IPS-18a (cell line): ENCODE results near the gene USH1C.
A peak's percentile ranks its signal among the peaks of the same experiment; 100 is the strongest.

Experiments used
- H3K27ac ChIP-seq: one replicate; pipeline ENCODE4 v1.5.1; 2013; ENCODE audit warnings: low read length
- H3K27me3 ChIP-seq: one replicate; pipeline ENCODE4 v1.6.1; 2013; ENCODE audit warnings: mild to moderate bottlenecking, low read length; ENCODE audit not compliant: control insufficient read depth, insufficient read depth
- H3K36me3 ChIP-seq: one replicate; pipeline ENCODE4 v1.6.1; 2013; ENCODE audit warnings: low read depth, low read length; ENCODE audit not compliant: control insufficient read depth
- H3K4me1 ChIP-seq: one replicate; pipeline ENCODE4 v1.6.1; 2013; ENCODE audit warnings: low read depth, low read length; ENCODE audit not compliant: control insufficient read depth
- H3K4me3 ChIP-seq: one replicate; pipeline ENCODE4 v1.5.1; 2013; ENCODE audit warnings: low read length
- H3K9ac ChIP-seq: one replicate; pipeline ENCODE4 v1.6.1; 2013; ENCODE audit warnings: mild to moderate bottlenecking, low read length, moderate library complexity
- H3K9me3 ChIP-seq: one replicate; pipeline ENCODE4 v1.6.1; 2013; ENCODE audit warnings: low read depth, low read length; ENCODE audit not compliant: control insufficient read depth

The USH1C gene

DNA sequence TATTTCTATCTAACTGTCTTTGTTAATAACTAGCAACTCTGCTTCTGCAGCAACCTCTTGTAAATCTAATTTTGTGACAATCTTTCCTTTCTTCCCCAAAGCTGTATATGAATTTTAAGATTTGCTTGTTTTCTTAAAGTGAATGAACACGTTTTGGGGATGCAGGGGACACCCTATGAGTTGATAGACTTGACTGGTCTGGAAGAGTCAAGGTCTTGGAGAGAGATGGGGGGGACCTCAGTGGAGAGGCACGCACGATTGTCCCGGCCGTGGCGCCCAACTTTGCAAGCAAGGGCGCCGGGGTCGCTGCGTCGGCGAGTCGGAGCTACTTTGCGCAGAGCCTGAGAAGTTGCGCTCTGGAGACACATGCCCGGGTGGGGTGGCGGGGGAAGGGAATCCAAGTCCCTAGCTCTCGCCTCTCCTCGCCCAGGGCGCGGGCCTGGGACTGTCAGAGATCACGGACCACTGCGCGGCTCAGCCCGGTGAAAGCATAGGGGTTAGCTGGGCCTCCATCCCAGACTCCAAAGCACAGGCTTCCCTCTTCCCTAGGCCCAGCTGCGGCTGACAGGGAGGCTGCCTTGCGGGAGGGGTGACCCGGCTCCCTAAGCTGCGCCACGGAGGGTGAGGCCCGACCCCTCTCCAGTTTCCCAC lies 68.4 kb downstream of the USH1C start:
- Histone ChIP-seq H3K9ac (no peak overlapping the region), H3K9me3 (no peaks in the 10 kb centered on the region), H3K36me3 (no peaks in the 10 kb centered on the region), H3K4me3 (peak overlapping the region; percentile 77), H3K27me3 (peaks cover 58% of the 10 kb centered on the region), H3K27ac (no peak overlapping the region), H3K4me1 (peaks cover 10% of the 10 kb centered on the region)

DNA sequence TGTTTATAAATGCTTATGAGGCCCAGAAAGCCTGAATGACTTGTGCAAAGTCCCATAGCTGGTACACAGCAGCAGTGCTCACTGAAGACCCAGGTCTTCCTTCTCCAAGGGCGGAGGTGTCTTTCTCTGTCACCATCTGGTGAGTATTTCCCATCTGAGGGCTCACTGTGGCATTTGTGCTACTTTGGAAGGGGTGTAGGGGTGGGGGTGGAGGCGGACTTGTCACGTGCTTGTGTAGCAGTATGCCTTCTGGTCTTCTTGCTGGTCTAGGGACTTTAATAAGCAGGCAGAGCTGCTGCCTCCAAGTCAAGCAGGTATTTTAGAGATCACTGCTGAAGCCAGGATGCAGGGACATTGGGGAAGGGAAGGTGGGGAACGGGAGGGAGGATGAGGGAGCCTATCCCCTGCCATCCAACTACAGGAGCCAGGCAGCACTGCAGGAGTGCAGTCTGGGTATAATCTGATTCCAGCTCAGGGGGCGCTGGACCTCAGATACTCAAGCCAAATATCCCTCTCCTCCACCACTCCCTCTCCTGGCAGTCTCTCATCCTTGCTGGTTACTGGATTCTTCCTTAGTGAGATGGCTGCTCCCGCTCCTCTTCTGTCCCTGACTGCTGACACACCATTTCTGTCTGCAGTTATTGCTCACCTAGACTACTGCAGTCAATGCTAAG lies 71.0 kb downstream of the USH1C start:
- no peaks in the 10 kb centered on the region for H3K4me1 ChIP-seq
- H3K36me3 ChIP-seq = no peaks in the 10 kb centered on the region
- peaks cover 46% of the 10 kb centered on the region for H3K27me3 ChIP-seq
- no peak overlapping the region for H3K9ac ChIP-seq
- H3K4me3 ChIP-seq = no peak overlapping the region
- no peaks in the 10 kb centered on the region for H3K9me3 ChIP-seq
- H3K27ac ChIP-seq = no peak overlapping the region

- Histone ChIP-seq H3K27ac (no peak overlapping the region), H3K9ac (no peak overlapping the region), H3K36me3 (no peaks in the 10 kb centered on the region), H3K9me3 (no peaks in the 10 kb centered on the region), H3K27me3 (peaks cover 38% of the 10 kb centered on the region), H3K4me3 (no peak overlapping the region), H3K4me1 (no peaks in the 10 kb centered on the region)
Observed at GRCh38 chr11:17472467-17472866, 71.7 kb downstream of the USH1C start.

DNA sequence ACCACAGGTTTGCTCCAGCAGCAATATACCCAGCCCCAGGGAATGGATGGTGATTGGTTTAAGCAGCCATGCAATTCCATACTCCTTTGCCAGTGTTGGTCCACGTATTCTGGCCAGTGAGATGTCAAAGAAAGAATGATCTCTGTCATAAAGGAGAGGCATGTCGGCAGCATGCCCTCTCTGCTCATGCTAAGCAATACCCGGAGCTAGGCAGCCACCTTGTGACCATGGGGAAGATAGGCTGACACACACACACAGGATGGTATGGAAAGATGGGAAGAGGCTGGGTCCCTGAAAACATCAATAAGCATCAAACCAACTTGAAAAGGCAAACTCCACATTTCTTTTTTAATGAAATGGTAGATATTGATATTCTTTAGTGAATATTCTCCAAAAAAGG lies 72.7 kb downstream of the USH1C start:
- Histone ChIP-seq H3K27ac (no peak overlapping the region), H3K4me3 (no peak overlapping the region), H3K4me1 (no peaks in the 10 kb centered on the region), H3K36me3 (no peaks in the 10 kb centered on the region), H3K9me3 (no peaks in the 10 kb centered on the region), H3K27me3 (peaks cover 31% of the 10 kb centered on the region), H3K9ac (no peak overlapping the region)

DNA sequence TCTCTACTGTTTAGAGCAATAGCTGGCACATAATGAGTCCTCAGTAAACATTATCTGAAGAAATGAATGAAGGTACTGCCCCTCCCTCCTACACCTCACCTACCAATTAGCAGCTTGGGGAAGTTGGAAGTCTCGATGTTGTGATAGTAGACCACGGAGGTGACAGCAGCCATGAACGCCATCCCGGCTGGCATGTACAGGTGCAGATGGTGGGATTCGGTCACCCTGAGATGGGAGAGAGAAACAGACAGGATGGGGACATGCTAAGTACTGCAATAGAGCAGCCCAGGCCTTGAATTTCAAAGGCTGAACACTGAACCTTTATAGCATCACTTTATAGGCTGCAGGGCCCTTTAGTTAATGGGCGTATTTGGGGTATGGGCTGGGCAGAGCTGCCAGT lies 74.2 kb downstream of the USH1C start:
- H3K27me3 ChIP-seq = peaks cover 16% of the 10 kb centered on the region

DNA sequence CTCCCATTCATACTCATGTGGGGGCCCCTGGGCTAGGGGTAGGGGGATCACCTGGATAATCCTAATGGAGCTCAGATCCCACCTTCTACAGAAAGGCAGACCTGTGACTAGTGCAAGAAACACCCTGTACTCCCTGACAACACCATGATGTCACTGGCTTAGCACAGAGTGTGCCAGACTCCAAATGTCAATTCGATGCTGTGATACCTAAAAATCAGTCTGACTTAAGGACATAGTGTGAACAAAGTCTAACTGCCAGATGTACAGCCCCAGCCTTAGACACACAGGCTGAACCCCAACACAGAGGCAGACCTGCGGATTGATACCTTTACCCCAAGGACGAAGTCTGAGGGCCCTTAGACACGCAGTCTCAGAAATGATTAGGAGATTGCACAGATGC lies 76.1 kb downstream of the USH1C start:
- Histone ChIP-seq H3K36me3 (no peaks in the 10 kb centered on the region), H3K4me1 (no peaks in the 10 kb centered on the region), H3K27me3 (no peaks in the 10 kb centered on the region), H3K9me3 (no peaks in the 10 kb centered on the region), H3K9ac (no peak overlapping the region), H3K27ac (no peak overlapping the region), H3K4me3 (no peak overlapping the region)

More for the DNA sequence above, 74.2 kb downstream of the USH1C start:
- Histone ChIP-seq H3K36me3 (no peaks in the 10 kb centered on the region), H3K9ac (no peak overlapping the region), H3K9me3 (no peaks in the 10 kb centered on the region), H3K27ac (no peak overlapping the region), H3K4me3 (no peak overlapping the region), H3K4me1 (no peaks in the 10 kb centered on the region)

- Histone ChIP-seq H3K27me3 (no peaks in the 10 kb centered on the region), H3K36me3 (no peaks in the 10 kb centered on the region), H3K4me1 (no peaks in the 10 kb centered on the region), H3K9ac (no peak overlapping the region), H3K4me3 (no peak overlapping the region), H3K27ac (no peak overlapping the region), H3K9me3 (no peaks in the 10 kb centered on the region)
Observed at GRCh38 chr11:17463546-17464174, 80.6 kb downstream of the USH1C start.

- Histone ChIP-seq H3K4me3 (no peak overlapping the region), H3K27me3 (no peaks in the 10 kb centered on the region), H3K36me3 (no peaks in the 10 kb centered on the region), H3K4me1 (peaks cover 3% of the 10 kb centered on the region), H3K27ac (no peak overlapping the region), H3K9me3 (no peaks in the 10 kb centered on the region), H3K9ac (no peak overlapping the region)
Observed at GRCh38 chr11:17462940-17463339, 81.3 kb downstream of the USH1C start.

- H3K9me3 ChIP-seq = no peaks in the 10 kb centered on the region
- no peak overlapping the region for H3K4me3 ChIP-seq
- no peaks in the 10 kb centered on the region for H3K36me3 ChIP-seq
- H3K27ac ChIP-seq = no peak overlapping the region
- no peaks in the 10 kb centered on the region for H3K27me3 ChIP-seq
- H3K4me1 ChIP-seq = peaks cover 12% of the 10 kb centered on the region
- no peak overlapping the region for H3K9ac ChIP-seq
Observed at GRCh38 chr11:17460406-17460805, 83.8 kb downstream of the USH1C start.

- Histone ChIP-seq H3K9me3 (no peaks in the 10 kb centered on the region), H3K27me3 (no peaks in the 10 kb centered on the region), H3K9ac (no peak overlapping the region), H3K27ac (no peak overlapping the region), H3K4me1 (peaks cover 12% of the 10 kb centered on the region), H3K36me3 (no peaks in the 10 kb centered on the region), H3K4me3 (no peak overlapping the region)
Observed at GRCh38 chr11:17459236-17459896, 84.8 kb downstream of the USH1C start.

DNA sequence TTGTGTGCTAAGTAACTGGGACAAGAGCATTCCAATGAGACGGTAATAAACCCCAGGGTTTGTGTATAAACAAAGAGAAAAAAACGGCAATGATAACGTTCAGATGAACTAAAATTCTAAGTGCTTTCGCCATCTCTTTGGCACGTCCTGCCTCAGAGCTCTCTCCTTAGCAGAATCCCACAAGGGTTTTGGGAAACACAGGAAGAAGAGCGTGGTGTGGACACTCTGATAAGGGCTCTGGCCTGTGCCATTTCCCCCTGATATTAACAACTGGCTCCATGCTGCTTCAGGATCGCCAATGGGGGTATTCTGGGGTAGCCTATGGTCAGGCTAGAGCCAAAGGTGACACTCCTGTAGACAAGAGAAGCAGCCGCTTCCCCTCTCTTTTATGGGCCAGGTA lies 85.9 kb downstream of the USH1C start:
- Histone ChIP-seq H3K4me3 (no peak overlapping the region), H3K4me1 (peaks cover 12% of the 10 kb centered on the region), H3K36me3 (no peaks in the 10 kb centered on the region), H3K9ac (no peak overlapping the region), H3K27ac (no peak overlapping the region), H3K27me3 (no peaks in the 10 kb centered on the region), H3K9me3 (no peaks in the 10 kb centered on the region)
